ENCODE data around the gene LSS. TPM values are rescaled to one million over a fixed set of nuclear protein-coding genes. Genes with fewer than 3 reads are reported as not detected.

The LSS gene
- total and polyA plus RNA-seq, 2 experiments from 2014 or later, result 55.0 to 237 TPM

GRCh38 chr21:46208761-46209721 is 19.5 kb downstream of the LSS start (continued):
- TF ChIP-seq POLR2AphosphoS5 (IDR thresholded peaks at IDR 0.05; ENCODE audit: low read depth), result no peak
- no peak for TF ChIP-seq ZNF462 (CRISPR knock-in tag; IDR thresholded peaks at IDR 0.05)
- no peak for TF ChIP-seq ETS1 (IDR thresholded peaks at IDR 0.05)

- no peak overlapping the region; the same call in 1 of the 2 replicates for H3K27ac Mint-ChIP-seq
- H3K9me2 ChIP-seq (ENCODE audit: insufficient read depth), result no peaks in the 10 kb centered on the region
- peaks cover 46% of the 10 kb centered on the region for H3K36me3 Mint-ChIP-seq (ENCODE audit: low read depth)
- H3K9me3 Mint-ChIP-seq, result no peaks in the 10 kb centered on the region
- H3K4me3 ChIP-seq, result no peak overlapping the region
- H3K4me2 ChIP-seq, result no peak overlapping the region
- H4K20me1 ChIP-seq (replicated peaks; ENCODE audit: insufficient read depth), result peaks cover 3% of the 10 kb centered on the region; the same call in 1 of the 2 replicates
- H3K4me1 Mint-ChIP-seq, result peaks cover 2% of the 10 kb centered on the region
- H3K27ac ChIP-seq (ENCODE audit: low read depth), result no peak overlapping the region
- no peaks in the 10 kb centered on the region for H3K27me3 ChIP-seq (ENCODE audit: insufficient read depth)
- H3K4me1 ChIP-seq (ENCODE audit: insufficient read depth), result no peaks in the 10 kb centered on the region
- peaks cover 6% of the 10 kb centered on the region for H3K27me3 Mint-ChIP-seq (ENCODE audit: insufficient read depth, low read depth, poor library complexity)
- no peak overlapping the region for H2AFZ ChIP-seq
- no peaks in the 10 kb centered on the region for H3F3A ChIP-seq (replicated peaks; ENCODE audit: low read depth)
- TF ChIP-seq JUNB (IDR thresholded peaks at IDR 0.05; ENCODE audit: unreplicated experiment), result no peak
- DNase-seq (ENCODE audit: low spot score) (no peak), ATAC-seq (no peak)
- H3K4me3 Mint-ChIP-seq, result no peak overlapping the region
- peaks cover 17% of the 10 kb centered on the region; the same call in 1 of the 2 replicates for H3K36me3 ChIP-seq (ENCODE audit: insufficient read depth)
- H3K79me2 ChIP-seq (replicated peaks; ENCODE audit: insufficient read depth), result no peaks in the 10 kb centered on the region; the same call in 1 of the 2 replicates
Observed at GRCh38 chr21:46207920-46208591, 20.5 kb downstream of the LSS start.
